ENCODE measurements around the gene DEK. TPM values are rescaled to one million over a fixed set of nuclear protein-coding genes. Genes with fewer than 3 reads are reported as not detected.

The DEK gene
- total and polyA plus RNA-seq, 12 donors, result 23.0 to 78.3 (median 51.9) TPM

DNA sequence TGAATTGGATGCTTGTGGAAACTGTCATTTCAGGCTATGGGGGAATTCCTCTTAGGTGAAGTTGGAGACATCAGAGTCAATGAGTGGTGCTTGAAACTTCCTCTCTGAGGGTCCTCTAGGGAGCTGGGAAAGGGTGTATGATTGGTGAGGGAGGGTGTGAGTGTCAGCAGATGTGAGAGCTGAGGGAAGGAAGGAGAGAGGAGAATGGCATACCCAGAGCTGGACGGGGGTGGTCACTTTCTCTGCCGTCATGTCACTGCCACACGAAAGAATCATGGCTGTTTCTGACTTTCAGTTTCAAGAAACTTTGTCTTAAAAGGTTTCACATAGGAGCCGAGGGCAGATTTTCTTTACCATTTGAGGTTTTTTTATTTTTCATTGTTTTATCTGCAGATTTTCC is 50.3 kb downstream of the DEK start:
- no peak for DNase-seq
- H3K36me3 ChIP-seq, result peaks cover 0 to 88% (median 9%) of the 10 kb centered on the region in 9 donors

DNA sequence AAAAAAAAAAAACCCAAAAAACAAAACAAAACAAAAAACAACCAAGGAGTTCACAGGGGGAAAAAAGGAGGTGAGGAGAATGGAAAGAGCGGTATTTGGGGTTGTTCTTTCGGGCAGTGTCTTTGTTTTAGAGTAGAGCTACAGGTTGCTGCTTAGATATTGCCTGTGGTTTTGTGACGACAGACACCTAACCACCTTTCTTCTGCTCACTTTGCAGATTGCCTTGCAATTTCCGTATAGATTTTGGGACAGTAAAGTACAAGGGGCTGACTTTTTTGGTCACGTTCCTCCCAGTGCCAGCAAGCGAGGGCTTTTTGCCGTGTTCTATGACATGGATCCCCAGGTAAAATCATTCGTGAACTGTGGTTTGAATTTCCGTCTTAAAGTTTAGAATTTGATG is 50.9 kb downstream of the DEK start:
- intact Hi-C loops (cut with DNase I), result loop anchor here in 1 of 10 donors (5.0 kb wide), 1 partner anchor 49 kb away; the partner anchor contains the start of gene DEK
- DNase-seq (no peak), ATAC-seq (no peak)
- Histone ChIP-seq H3K4me3 (no peak overlapping the region), H3K4me1 (peaks cover 0 to 18% (median 4%) of the 10 kb centered on the region in 9 donors), H3K27ac (no peak overlapping the region), H3K27me3 (no peaks in the 10 kb centered on the region), H3K36me3 (peaks cover 0 to 85% (median 11%) of the 10 kb centered on the region in 9 donors), H3K9me3 (no peaks in the 10 kb centered on the region)
- TF ChIP-seq, protein P1, sequence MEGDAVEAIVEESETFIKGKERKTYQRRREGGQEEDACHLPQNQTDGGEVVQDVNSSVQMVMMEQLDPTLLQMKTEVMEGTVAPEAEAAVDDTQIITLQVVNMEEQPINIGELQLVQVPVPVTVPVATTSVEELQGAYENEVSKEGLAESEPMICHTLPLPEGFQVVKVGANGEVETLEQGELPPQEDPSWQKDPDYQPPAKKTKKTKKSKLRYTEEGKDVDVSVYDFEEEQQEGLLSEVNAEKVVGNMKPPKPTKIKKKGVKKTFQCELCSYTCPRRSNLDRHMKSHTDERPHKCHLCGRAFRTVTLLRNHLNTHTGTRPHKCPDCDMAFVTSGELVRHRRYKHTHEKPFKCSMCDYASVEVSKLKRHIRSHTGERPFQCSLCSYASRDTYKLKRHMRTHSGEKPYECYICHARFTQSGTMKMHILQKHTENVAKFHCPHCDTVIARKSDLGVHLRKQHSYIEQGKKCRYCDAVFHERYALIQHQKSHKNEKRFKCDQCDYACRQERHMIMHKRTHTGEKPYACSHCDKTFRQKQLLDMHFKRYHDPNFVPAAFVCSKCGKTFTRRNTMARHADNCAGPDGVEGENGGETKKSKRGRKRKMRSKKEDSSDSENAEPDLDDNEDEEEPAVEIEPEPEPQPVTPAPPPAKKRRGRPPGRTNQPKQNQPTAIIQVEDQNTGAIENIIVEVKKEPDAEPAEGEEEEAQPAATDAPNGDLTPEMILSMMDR (IDR thresholded peaks at IDR 0.05), result no peak
- 96 to 97% methylated on average over 9 of the region's 9 CpGs for WGBS, 2 donors

More for the DNA sequence above, 50.3 kb downstream of the DEK start:
- Histone ChIP-seq H3K9me3 (no peaks in the 10 kb centered on the region), H3K27ac (no peak overlapping the region), H3K4me3 (no peak overlapping the region), H3K27me3 (no peaks in the 10 kb centered on the region), H3K4me1 (peaks cover 0 to 18% (median 4%) of the 10 kb centered on the region in 9 donors)
- TF ChIP-seq, protein P1 (IDR thresholded peaks at IDR 0.05), result no peak
- ATAC-seq, result no peak
- intact Hi-C loops (cut with DNase I), result loop anchor here in 1 of 10 donors (5.0 kb wide), 1 partner anchor 48 kb away; the partner anchor contains the start of gene DEK
- WGBS, 2 donors, result 80 to 82% methylated on average over 4 of the region's 4 CpGs

DNA sequence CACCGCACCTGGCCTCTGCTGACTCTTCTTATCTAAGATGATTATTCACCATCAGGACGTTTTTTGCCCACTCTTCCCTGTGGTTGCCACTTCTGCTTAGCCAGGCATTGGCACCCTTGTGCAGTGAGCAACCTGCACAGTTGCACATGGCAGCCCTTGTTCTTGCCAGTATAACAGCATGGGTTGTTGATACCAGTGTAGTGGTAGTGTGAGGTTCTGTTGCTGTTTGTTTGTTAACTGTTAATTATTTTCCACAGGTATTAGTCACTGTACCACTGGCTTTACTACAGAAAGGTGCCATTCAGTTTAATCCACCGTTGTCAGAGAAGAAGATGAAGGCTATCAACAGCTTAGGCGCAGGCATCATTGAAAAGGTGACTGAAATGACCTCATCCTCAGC is 52.1 kb downstream of the DEK start:
- intact Hi-C loops (cut with DNase I), result loop anchor here in 1 of 10 donors (5.0 kb wide), 1 partner anchor 50 kb away; the partner anchor contains the start of gene DEK
- DNase-seq, result no peak
- H3K9me3 ChIP-seq, result no peaks in the 10 kb centered on the region
- peaks cover 0 to 85% (median 11%) of the 10 kb centered on the region in 9 donors for H3K36me3 ChIP-seq
- no peak for ATAC-seq
- no peak overlapping the region for H3K4me3 ChIP-seq
- no peaks in the 10 kb centered on the region for H3K27me3 ChIP-seq
- 83 to 90% methylated on average over 4 of the region's 4 CpGs for WGBS, 2 donors
- TF ChIP-seq, protein P1 (IDR thresholded peaks at IDR 0.05), result no peak
- peaks cover 0 to 18% (median 4%) of the 10 kb centered on the region in 9 donors for H3K4me1 ChIP-seq
- H3K27ac ChIP-seq, result no peak overlapping the region

DNA sequence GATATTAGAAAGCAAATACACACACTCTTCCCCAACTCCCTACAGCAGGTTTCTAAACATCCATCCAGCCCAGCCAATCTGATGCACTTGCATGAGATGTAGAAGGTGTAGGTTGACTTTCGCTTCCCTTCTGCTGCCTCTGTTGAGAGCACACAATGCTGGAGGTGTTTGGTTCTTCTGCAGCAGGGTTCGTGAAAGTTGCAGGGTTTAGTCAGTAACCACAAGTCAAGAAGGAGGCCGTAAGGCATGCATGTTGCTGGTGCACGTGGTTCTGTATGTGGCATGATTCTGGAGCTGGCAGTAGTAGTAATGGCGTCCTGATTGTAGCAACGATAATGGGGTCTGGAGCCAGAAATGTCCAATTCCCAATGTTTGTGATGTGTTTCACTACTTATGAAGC is 53.0 kb downstream of the DEK start:
- peaks cover 0 to 85% (median 11%) of the 10 kb centered on the region in 9 donors for H3K36me3 ChIP-seq
- 95 to 96% methylated on average over 6 of the region's 6 CpGs for WGBS, 2 donors
- TF ChIP-seq, protein P1 (IDR thresholded peaks at IDR 0.05), result no peak
- no peaks in the 10 kb centered on the region for H3K27me3 ChIP-seq
- H3K27ac ChIP-seq, result no peak overlapping the region
- H3K4me3 ChIP-seq, result no peak overlapping the region
- DNase-seq (no peak), ATAC-seq (no peak)
- no peaks in the 10 kb centered on the region for H3K9me3 ChIP-seq
- peaks cover 0 to 18% (median 4%) of the 10 kb centered on the region in 9 donors for H3K4me1 ChIP-seq
- intact Hi-C loops (cut with DNase I), result loop anchor here in 1 of 10 donors (5.0 kb wide), 1 partner anchor 51 kb away; the partner anchor contains the start of gene DEK

All from heart right ventricle (tissue), 16 donors.